ENCODE measurements around the gene OSBP2. TPM values are rescaled to one million over a fixed set of nuclear protein-coding genes. Genes with fewer than 3 reads are reported as not detected.

OSBP2 gene
- total and polyA plus RNA-seq, 10 of the 15 experiments (the other 5 are each of a cell fraction or from before 2014, with no cell fraction given): 0.11 to 7.7 (median 3.6) TPM

DNA sequence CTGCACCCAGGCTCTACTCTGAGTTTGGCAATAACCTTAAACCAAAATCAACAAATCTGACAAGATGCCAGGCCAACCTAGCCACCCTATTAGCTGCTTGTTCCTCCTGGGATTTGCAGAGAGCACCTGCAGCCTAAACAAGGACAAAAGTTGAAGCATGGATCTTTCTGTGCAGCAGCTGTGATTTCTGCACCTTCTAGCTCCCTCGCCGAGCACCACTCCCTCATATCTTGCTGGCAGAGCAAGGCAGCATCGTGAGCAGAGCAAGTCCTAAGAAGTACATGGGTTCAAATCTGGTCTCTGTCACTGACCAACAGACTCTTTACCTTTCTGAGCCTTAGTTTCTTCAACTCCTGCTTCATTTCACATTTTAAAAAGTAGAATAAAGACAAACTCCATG, 235.6 kb downstream of the OSBP2 start:
- H3K36me3 ChIP-seq (ENCODE audit: control insufficient read depth in 2 of 2, insufficient read depth in 2 of 2, low read length in 1 of 2): peaks cover 22 to 35% of the 10 kb centered on the region in 2 experiments
- ATAC-seq (no peak), FAIRE-seq (no peak), DNase-seq (ENCODE audit: low read depth, low spot score) (no peak)
- no peak overlapping the region for H3K4me3 ChIP-seq
- ChIA-PET CTCF (no interaction called here), SMC1A (ENCODE audit: uncharacterized antibody, unreplicated experiment) (no interaction called here), POLR2A (interaction anchor here (0.6 kb wide), 1 partner anchor 288 kb away, joined by 6 read pairs; no protein-coding TSS in a partner anchor), RAD21 (ENCODE audit: unreplicated experiment) (no interaction called here)
- H3K79me2 ChIP-seq (ENCODE audit: control insufficient read depth, insufficient read depth, low read length): no peaks in the 10 kb centered on the region
- H4K20me1 ChIP-seq (ENCODE audit: control insufficient read depth, insufficient read depth): no peaks in the 10 kb centered on the region
- 95% methylated on average over 3 of the region's 3 CpGs for WGBS (ENCODE audit: insufficient coverage, insufficient replicate concordance, low lambda C conversion rate, missing lambda C conversion rate)
- no peaks in the 10 kb centered on the region for H3K4me1 ChIP-seq (ENCODE audit: control insufficient read depth, insufficient read depth, low read length)
- H3K9ac ChIP-seq (ENCODE audit: control insufficient read depth, insufficient read depth, low read length): no peak overlapping the region
- H3K4me2 ChIP-seq (ENCODE audit: control insufficient read depth, insufficient read depth): no peak overlapping the region
- H2AFZ ChIP-seq (ENCODE audit: control insufficient read depth, low read depth, low read length): no peak overlapping the region
- H3K9me3 ChIP-seq (replicated peaks; ENCODE audit: control insufficient read depth, insufficient read depth, low read length): no peaks in the 10 kb centered on the region
- TF ChIP-seq, protein P1, sequence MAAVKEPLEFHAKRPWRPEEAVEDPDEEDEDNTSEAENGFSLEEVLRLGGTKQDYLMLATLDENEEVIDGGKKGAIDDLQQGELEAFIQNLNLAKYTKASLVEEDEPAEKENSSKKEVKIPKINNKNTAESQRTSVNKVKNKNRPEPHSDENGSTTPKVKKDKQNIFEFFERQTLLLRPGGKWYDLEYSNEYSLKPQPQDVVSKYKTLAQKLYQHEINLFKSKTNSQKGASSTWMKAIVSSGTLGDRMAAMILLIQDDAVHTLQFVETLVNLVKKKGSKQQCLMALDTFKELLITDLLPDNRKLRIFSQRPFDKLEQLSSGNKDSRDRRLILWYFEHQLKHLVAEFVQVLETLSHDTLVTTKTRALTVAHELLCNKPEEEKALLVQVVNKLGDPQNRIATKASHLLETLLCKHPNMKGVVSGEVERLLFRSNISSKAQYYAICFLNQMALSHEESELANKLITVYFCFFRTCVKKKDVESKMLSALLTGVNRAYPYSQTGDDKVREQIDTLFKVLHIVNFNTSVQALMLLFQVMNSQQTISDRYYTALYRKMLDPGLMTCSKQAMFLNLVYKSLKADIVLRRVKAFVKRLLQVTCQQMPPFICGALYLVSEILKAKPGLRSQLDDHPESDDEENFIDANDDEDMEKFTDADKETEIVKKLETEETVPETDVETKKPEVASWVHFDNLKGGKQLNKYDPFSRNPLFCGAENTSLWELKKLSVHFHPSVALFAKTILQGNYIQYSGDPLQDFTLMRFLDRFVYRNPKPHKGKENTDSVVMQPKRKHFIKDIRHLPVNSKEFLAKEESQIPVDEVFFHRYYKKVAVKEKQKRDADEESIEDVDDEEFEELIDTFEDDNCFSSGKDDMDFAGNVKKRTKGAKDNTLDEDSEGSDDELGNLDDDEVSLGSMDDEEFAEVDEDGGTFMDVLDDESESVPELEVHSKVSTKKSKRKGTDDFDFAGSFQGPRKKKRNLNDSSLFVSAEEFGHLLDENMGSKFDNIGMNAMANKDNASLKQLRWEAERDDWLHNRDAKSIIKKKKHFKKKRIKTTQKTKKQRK (IDR thresholded peaks at IDR 0.05; ENCODE audit: low read depth, low read length): no peak
- no peak for TF ChIP-seq RELA (IDR thresholded peaks at IDR 0.05; ENCODE audit: borderline replicate concordance, partially characterized antibody)
- TF ChIP-seq, protein P2, sequence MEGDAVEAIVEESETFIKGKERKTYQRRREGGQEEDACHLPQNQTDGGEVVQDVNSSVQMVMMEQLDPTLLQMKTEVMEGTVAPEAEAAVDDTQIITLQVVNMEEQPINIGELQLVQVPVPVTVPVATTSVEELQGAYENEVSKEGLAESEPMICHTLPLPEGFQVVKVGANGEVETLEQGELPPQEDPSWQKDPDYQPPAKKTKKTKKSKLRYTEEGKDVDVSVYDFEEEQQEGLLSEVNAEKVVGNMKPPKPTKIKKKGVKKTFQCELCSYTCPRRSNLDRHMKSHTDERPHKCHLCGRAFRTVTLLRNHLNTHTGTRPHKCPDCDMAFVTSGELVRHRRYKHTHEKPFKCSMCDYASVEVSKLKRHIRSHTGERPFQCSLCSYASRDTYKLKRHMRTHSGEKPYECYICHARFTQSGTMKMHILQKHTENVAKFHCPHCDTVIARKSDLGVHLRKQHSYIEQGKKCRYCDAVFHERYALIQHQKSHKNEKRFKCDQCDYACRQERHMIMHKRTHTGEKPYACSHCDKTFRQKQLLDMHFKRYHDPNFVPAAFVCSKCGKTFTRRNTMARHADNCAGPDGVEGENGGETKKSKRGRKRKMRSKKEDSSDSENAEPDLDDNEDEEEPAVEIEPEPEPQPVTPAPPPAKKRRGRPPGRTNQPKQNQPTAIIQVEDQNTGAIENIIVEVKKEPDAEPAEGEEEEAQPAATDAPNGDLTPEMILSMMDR (IDR thresholded peaks at IDR 0.05 in 2 of 3, conservative IDR thresholded peaks at IDR 0.05 in 1 of 3; ENCODE audit: control insufficient read depth in 2 of 3, extremely low read depth in 1 of 3, insufficient read depth in 1 of 3, low read depth in 3 of 3, low read length in 3 of 3): no peak
- no peak overlapping the region for H3K27ac ChIP-seq (ENCODE audit: control insufficient read depth, insufficient read depth)
- in situ Hi-C loops (cut with MboI) (no loop called here), intact Hi-C loops (cut with micrococcal nuclease; ENCODE audit: unreplicated experiment) (no loop called here)
- H3K27me3 ChIP-seq (replicated peaks in 1 of 2; ENCODE audit: control insufficient read depth in 2 of 2, insufficient read depth in 2 of 2, low read length in 1 of 2): no peaks in the 10 kb centered on the region
- BruUV-seq (replicated peaks): no TSS peak
